Activated CD8-positive, alpha-beta memory T cell treated with anti-CD3 and anti-CD28 coated beads, Interleukin-2, amount 50 U/mL, for 1 hour (primary cell): ENCODE results near the gene SGMS2.

Source experiments
- DNase-seq: peaks from one replicate; pipeline ENCODE4 v3.0.0-alpha.2; 2020; ENCODE audit errors: extremely low read depth

SGMS2 gene

GRCh38 chr4:107828315-107829090 is 3.8 kb downstream of the SGMS2 start:
- no peak for DNase-seq

- no peak for DNase-seq
Measured at GRCh38 chr4:107831140-107831539, 6.4 kb downstream of the SGMS2 start.

DNA sequence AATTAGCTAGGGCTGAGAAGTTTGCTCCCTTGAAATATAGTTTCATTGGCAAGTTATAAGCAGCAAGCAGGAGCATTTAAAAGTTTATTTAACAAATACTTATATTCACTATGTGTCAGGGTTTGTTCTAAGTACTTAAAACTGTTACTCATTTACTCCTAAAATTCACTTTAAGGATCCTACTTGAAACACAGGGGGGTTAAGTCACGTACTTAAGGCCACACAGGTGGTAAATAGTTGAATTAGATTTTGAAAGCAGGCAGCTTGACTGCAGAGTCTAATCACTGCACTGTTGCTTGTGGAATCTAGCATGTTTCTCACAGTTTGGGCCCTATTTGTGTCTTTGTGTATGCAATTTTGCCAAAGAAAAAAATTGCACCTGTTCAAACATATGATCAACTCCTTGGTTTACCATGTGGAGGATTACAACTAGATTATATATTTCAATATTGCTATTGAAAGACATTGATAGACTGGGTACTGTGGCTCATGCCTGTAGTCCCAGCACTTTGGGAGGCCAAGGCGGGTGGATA is 7.6 kb downstream of the SGMS2 start:
- DNase-seq: no peak

GRCh38 chr4:107834241-107834794 is 9.6 kb downstream of the SGMS2 start:
- DNase-seq: no peak

DNA sequence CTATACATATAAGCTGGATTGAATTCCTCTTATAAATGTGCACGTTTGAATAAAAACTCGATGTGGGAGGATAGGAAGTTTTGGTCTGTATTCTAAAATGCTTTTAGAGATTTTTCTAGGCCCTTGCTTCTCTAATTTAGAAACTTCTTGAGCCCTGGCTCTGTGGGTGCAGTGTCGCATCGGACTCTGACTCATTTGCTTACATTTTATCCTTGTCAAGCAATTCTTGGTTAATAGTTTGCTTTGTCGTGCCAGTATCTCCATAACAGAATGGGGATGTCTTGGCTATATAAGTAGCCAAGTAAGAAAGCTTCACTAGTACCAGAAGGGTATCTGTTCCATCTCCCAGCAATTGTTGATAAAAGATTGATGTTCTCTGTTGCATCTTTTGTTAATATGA is 10.7 kb downstream of the SGMS2 start:
- DNase-seq: no peak

GRCh38 chr4:107837317-107837716 is 12.6 kb downstream of the SGMS2 start:
- no peak for DNase-seq

DNA sequence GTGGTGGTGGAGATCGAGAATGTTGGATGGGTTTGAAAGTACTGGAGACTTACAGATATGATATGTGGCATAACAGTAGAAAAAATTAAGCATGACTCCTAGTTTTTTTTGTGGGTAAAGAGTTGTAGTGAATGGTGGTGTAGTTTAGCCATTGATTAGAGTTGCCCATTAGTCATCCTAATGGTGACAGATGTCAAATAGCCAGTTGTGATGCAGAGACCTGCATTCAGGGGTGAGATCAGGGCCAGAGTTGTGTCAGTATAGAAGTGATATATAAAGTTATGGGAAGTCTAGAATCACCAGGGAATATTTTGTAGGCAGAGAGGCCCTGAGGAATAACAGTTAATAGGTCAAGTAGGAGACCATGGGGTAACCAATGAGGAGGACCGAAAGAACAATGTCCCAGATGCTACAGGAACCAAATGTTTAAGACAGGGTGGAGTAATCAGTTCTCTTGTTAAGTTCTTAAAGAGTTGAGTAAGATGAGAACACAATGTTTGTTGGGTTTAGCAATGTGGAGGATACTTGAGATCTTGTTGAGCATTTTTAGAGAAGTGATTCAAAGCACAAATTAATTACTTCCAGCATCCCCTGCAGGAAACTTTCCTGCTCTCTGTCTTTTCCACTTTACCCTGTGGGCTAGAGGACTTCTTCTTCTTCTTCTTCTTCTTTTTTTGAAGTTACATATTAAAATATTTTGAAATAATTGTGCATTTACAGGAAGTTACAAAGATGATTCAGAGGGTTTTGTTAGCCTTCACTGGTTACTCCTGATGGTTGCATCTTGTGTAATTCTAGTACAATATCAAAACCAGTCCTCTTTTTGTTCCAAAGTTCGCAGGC is 13.3 kb downstream of the SGMS2 start:
- DNase-seq: no peak

GRCh38 chr4:107838861-107839565 is 14.3 kb downstream of the SGMS2 start:
- DNase-seq: no peak

GRCh38 chr4:107843391-107843790 is 18.7 kb downstream of the SGMS2 start:
- DNase-seq: no peak

DNA sequence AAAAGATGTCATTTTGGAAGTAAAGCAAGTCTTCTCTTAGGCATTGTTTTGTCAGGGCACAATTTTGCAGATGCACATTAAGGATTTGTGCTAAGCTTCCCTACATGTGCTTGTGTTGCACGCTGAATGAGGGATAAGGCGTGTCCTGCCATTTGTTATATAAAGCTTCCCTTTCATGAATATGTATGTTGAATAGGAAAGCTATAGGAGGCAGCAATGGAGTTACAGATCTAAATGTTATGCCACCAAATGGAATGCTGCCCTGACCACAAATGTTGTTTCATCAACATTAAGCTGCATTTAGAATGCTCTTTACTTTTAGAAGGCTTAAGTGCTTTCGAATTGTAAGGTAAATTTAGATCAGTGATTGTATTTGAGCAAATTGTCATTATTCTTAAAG is 20.9 kb downstream of the SGMS2 start:
- no peak for DNase-seq

GRCh38 chr4:107850438-107850837 is 25.7 kb downstream of the SGMS2 start:
- no peak for DNase-seq

DNA sequence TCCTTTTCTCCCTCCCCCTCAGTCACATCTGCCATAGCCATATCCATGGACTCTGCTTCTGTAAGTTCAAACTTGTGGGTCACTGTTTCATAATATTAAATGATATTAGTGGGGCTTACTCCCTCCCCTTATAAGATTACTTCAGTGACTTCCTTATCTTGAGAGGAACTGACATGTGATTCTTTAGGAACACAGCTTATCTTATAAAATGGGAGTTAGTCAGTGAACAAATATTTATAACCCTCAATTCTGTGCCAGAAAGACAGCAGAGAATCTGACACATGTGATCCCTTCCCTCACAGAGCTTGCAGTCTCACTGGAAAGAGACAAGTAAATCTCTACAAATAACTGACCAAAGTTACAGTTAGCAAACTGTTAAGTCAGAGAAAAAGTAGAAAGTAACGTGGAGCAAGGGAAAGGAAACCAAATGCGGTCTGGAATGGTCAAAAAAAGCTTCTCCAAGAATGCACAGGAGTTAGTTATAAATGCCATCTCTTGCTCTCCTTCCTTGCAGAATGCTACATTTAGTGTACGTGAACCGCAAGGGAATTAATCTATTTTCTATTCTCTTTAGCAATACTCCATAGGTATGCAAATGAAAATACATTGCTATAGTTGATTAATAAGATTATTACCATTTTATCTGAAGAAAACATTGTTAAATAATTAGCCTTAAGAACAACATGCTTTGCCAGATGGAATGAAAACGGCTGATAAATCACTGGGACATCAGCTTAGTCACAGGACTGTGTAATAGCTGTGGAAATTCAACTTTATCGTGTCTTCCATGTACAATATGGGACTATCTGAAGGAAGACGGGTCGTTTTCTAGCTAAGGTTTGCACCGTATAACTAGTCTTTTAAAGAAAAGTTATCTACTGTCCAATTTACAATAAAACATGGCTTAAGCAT is 29.0 kb downstream of the SGMS2 start:
- DNase-seq: no peak

DNA sequence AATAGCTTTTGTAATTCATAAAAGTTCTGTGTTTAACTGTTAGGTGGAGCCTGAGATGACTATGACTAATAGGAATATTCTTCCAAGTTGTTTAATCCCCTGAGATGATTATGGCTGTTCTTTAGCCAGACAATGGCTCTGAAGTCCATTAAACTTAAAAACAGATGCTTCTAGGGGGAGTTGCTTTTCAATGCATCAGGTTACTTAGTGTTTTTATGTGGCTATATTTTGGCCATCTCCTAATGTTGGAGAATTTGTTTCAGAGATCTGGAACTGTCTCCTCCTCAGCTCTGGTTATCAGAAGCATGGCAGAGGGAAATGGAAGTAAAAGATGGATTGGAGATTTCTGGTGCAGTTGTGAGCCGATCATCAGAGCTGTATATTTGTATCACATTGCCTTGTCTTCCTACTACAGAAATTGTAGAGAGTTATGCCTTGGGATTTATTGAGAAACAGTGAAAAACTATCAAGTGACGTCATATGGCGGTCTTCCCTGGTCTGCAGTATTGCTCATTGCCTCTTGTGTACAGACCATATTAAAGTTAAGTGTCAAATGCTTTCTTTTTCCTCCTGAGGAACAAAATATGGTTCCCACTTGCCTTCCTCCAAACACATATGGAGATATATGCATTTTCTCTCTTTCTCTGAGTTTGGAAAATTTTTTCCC is 29.8 kb downstream of the SGMS2 start:
- no peak for DNase-seq

DNA sequence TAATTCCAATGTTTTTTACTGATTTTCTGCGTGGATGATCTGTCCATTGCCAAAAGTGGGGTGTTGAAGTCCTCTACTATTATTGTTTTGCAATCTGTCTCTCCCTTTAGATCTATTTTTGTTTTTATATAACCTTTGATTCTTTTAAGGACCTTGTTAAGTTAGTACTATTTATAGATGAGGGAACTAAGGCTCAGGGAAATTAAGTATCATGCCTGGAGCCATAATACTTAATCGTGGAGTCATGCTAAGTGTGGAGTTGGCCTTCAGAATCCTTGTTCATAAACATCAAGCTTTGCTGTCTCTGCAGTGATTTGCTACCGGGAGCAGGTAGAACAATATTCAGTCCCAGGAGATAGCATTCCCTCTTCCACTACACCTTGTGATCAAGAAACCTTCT is 31.0 kb downstream of the SGMS2 start:
- DNase-seq: no peak

DNA sequence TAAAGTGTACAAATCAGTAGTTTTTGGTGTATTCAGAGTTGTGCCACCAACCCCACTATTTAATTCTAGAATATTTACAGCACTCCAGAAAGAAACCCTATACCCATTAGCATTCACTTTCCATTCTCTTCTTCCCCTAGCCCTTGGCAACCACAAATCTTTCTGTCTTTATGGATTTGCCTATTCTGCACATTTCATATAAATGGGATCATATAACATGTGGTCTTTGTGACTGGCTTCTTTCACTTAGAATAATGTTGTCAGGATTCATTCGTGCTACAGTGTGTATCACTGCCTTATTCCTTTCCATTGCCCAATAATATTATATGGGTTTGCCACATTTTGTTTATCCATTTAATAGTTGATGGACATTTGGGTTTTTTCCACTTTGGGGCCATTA is 32.2 kb downstream of the SGMS2 start:
- DNase-seq: no peak

- no peak for DNase-seq
Measured at GRCh38 chr4:107857741-107858140, 33.0 kb downstream of the SGMS2 start.

GRCh38 chr4:107858158-107858742 is 33.5 kb downstream of the SGMS2 start:
- no peak for DNase-seq

GRCh38 chr4:107862658-107863057 is 37.9 kb downstream of the SGMS2 start:
- no peak for DNase-seq

- DNase-seq: no peak
Measured at GRCh38 chr4:107863416-107863815, 38.7 kb downstream of the SGMS2 start.

- no peak for DNase-seq
Measured at GRCh38 chr4:107863850-107864371, 39.2 kb downstream of the SGMS2 start.
